HepG2 (cell line): ENCODE results near the gene CALML6. TPM values are rescaled to one million over a fixed set of nuclear protein-coding genes. Genes with fewer than 3 reads are reported as not detected.

Source experiments
- MEIS1 ChIP-seq: sonication (generic); formaldehyde crosslinking; IDR thresholded peaks from 2 replicates; pipeline ENCODE4 v1.9.0; 2021; ENCODE audit warnings: mild to moderate bottlenecking, missing genetic modification reagents, moderate library complexity, borderline replicate concordance
- MZF1 ChIP-seq: sonication (generic); formaldehyde crosslinking; IDR thresholded peaks from 2 replicates; pipeline ENCODE4 v1.8.1; 2023; ENCODE audit warnings: mild to moderate bottlenecking, missing genetic modification reagents, borderline replicate concordance
- NFAT5 ChIP-seq: sonication (generic); formaldehyde crosslinking; IDR thresholded peaks from 2 replicates; pipeline ENCODE4 v1.4.0; 2020; ENCODE audit warnings: missing genetic modification reagents
- NFYC ChIP-seq: IDR thresholded peaks from 2 replicates; pipeline ENCODE4 v1.6.1; 2016; ENCODE audit warnings: missing genetic modification reagents, missing compliant biosample characterization
- RFX1 ChIP-seq: fragments of 450-650 bp; IDR thresholded peaks from 2 replicates; pipeline ENCODE4 v1.6.1; 2017
- SKI ChIP-seq: fragments of 450-650 bp; IDR thresholded peaks from one replicate; pipeline ENCODE4 v1.6.1; 2018; ENCODE audit warnings: mild to moderate bottlenecking; ENCODE audit not compliant: partially characterized antibody
- SOX6 ChIP-seq, 2 experiments: fragments of 450-650 bp in 1 of 2; sonication (generic) in 1 of 2; formaldehyde crosslinking in 1 of 2; IDR thresholded peaks; 2 replicates each; pipeline versions ENCODE4 v1.4.0 to v1.6.1; 2017 to 2020; ENCODE audit warnings: antibody characterized with exemption in 1 of 2, mild to moderate bottlenecking in 1 of 2, missing genetic modification reagents in 1 of 2
- ZBTB21 ChIP-seq: sonication (generic); formaldehyde crosslinking; IDR thresholded peaks from 2 replicates; pipeline ENCODE4 v1.4.0; 2020; ENCODE audit warnings: missing genetic modification reagents
- ZBTB33 ChIP-seq: sonication (generic); formaldehyde crosslinking; IDR thresholded peaks from 2 replicates; pipeline ENCODE4 v1.4.0; 2020; ENCODE audit warnings: missing genetic modification reagents
- ZNF414 ChIP-seq: sonication (generic); formaldehyde crosslinking; IDR thresholded peaks from 2 replicates; pipeline ENCODE4 v1.5.0; 2020; ENCODE audit warnings: missing genetic modification reagents
- ZNF431 ChIP-seq: sonication (generic); formaldehyde crosslinking; IDR thresholded peaks from 2 replicates; pipeline ENCODE4 v1.9.0; 2022; ENCODE audit warnings: missing genetic modification reagents, low read depth, mild to moderate bottlenecking, borderline replicate concordance
- ZNF451 ChIP-seq: sonication (generic); formaldehyde crosslinking; IDR thresholded peaks from 2 replicates; pipeline ENCODE4 v1.5.0; 2020; ENCODE audit warnings: mild to moderate bottlenecking, missing genetic modification reagents
- ZNF766 ChIP-seq: sonication (generic); formaldehyde crosslinking; IDR thresholded peaks from 2 replicates; pipeline ENCODE4 v1.5.0; 2020; ENCODE audit warnings: missing genetic modification reagents, borderline replicate concordance
- ZSCAN9 ChIP-seq: IDR thresholded peaks from 2 replicates; pipeline ENCODE4 v1.6.1; 2016; ENCODE audit warnings: borderline replicate concordance
- polyA plus RNA-seq, 8 experiments: library from polyadenylated mRNA; depleted of rRNA in 3 of 8; stranded (reverse) in 7 of 8; unstranded in 1 of 8; fragments of >200 nt; fragmentation: Illumina TruSeq in 4 of 8; extraction: Trizol in 4 of 8; gene quantifications; 2 replicates each; pipeline versions ENCODE4 v1.2.1 to v1.2.3, GENCODE V29; 2011 to 2016; ENCODE audit warnings: low read depth in 4 of 8, missing spikeins in 1 of 8, mixed read lengths in 1 of 8; ENCODE audit not compliant: insufficient read depth in 1 of 8
- total RNA-seq, 5 experiments: library from RNA; depleted of rRNA; stranded (reverse); fragments of >200 nt; fragmentation: Illumina TruSeq; extraction: Trizol; gene quantifications; 2 replicates each; pipeline ENCODE4 v1.2.3, GENCODE V29; 2016; ENCODE audit warnings: low read depth in 1 of 5
- TF ChIP-seq, protein P1 (sequence below): sonication (generic); formaldehyde crosslinking; IDR thresholded peaks from 2 replicates; pipeline ENCODE4 v1.4.0; 2020; ENCODE audit warnings: missing genetic modification reagents, mild to moderate bottlenecking, borderline replicate concordance
- TF ChIP-seq, protein P2 (sequence below): IDR thresholded peaks from 2 replicates; pipeline ENCODE4 v1.6.1; 2018; ENCODE audit warnings: missing genetic modification reagents, mild to moderate bottlenecking, missing compliant biosample characterization

Gene CALML6
- total and polyA plus RNA-seq, 2 of the 13 experiments (the other 11 are each of a cell fraction or from before 2014, with no cell fraction given) = 0.11 to 0.12 TPM

GRCh38 chr1:1942753-1943656 is 27.9 kb downstream of the CALML6 start (continued):
- TF ChIP-seq NFAT5 (CRISPR knock-in tag) (no peak), ZSCAN9 (CRISPR knock-in tag) (no peak), MZF1 (CRISPR knock-in tag) (0 out of 2 replicates have a peak, but pooled peaks have one; percentile 77), ZNF451 (CRISPR knock-in tag) (0 out of 2 replicates have a peak, but pooled peaks have one; percentile 27), ZNF414 (CRISPR knock-in tag) (peak; percentile 88; the same call in 1 of the 2 replicates), SOX6 (IDR thresholded peaks at IDR 0.05) (no peak), SOX6 (CRISPR knock-in tag; IDR thresholded peaks at IDR 0.05) (peak; percentile 69), ZNF431 (CRISPR knock-in tag) (no peak; the same call in none of the 2 replicates), MEIS1 (CRISPR knock-in tag) (peak; percentile 87), ZBTB33 (peak; percentile 23; the same call in 1 of the 2 replicates), SKI (peak; percentile 79), RFX1 (no peak), ZNF766 (CRISPR knock-in tag) (no peak), ZBTB21 (CRISPR knock-in tag) (no peak), NFYC (no peak; the same call in 1 of the 2 replicates)
- TF ChIP-seq, protein P1, sequence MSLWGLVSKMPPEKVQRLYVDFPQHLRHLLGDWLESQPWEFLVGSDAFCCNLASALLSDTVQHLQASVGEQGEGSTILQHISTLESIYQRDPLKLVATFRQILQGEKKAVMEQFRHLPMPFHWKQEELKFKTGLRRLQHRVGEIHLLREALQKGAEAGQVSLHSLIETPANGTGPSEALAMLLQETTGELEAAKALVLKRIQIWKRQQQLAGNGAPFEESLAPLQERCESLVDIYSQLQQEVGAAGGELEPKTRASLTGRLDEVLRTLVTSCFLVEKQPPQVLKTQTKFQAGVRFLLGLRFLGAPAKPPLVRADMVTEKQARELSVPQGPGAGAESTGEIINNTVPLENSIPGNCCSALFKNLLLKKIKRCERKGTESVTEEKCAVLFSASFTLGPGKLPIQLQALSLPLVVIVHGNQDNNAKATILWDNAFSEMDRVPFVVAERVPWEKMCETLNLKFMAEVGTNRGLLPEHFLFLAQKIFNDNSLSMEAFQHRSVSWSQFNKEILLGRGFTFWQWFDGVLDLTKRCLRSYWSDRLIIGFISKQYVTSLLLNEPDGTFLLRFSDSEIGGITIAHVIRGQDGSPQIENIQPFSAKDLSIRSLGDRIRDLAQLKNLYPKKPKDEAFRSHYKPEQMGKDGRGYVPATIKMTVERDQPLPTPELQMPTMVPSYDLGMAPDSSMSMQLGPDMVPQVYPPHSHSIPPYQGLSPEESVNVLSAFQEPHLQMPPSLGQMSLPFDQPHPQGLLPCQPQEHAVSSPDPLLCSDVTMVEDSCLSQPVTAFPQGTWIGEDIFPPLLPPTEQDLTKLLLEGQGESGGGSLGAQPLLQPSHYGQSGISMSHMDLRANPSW (CRISPR knock-in tag) = no peak
- TF ChIP-seq, protein P2, sequence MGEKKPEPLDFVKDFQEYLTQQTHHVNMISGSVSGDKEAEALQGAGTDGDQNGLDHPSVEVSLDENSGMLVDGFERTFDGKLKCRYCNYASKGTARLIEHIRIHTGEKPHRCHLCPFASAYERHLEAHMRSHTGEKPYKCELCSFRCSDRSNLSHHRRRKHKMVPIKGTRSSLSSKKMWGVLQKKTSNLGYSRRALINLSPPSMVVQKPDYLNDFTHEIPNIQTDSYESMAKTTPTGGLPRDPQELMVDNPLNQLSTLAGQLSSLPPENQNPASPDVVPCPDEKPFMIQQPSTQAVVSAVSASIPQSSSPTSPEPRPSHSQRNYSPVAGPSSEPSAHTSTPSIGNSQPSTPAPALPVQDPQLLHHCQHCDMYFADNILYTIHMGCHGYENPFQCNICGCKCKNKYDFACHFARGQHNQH (CRISPR knock-in tag) = peak; percentile 85
